Endodermal cell (in vitro differentiated cells): Measurements from ENCODE around the gene HIBADH. TPM values are rescaled to one million over a fixed set of nuclear protein-coding genes. Genes with fewer than 3 reads are reported as not detected.
A peak's percentile ranks its signal among the peaks of the same experiment; 100 is the strongest.

ENCODE experiments used
- DNase-seq: peaks from one replicate; pipeline ENCODE4 v3.0.0-alpha.2; 2017
- H3K27ac ChIP-seq: 2 replicates; pipeline ENCODE4 v1.5.1; 2013; ENCODE audit warnings: mild to moderate bottlenecking, low read depth, low read length, moderate library complexity
- H3K27me3 ChIP-seq: 2 replicates; pipeline ENCODE4 v1.6.1; 2013; ENCODE audit warnings: mild to moderate bottlenecking, low read length, moderate library complexity; ENCODE audit not compliant: insufficient read depth, control insufficient read depth, poor library complexity, severe bottlenecking
- H3K36me3 ChIP-seq: 2 replicates; pipeline ENCODE4 v1.7.0; 2013; ENCODE audit warnings: mild to moderate bottlenecking, low read length, moderate library complexity; ENCODE audit not compliant: control insufficient read depth, insufficient read depth
- H3K4me1 ChIP-seq: one replicate; pipeline ENCODE4 v1.7.0; 2013; ENCODE audit warnings: low read length; ENCODE audit not compliant: control insufficient read depth, insufficient read depth
- H3K4me3 ChIP-seq: 2 replicates; pipeline ENCODE4 v1.5.1; 2013; ENCODE audit warnings: mild to moderate bottlenecking, low read length, moderate library complexity
- H3K9ac ChIP-seq: 2 replicates; pipeline ENCODE4 v1.6.1; 2013; ENCODE audit warnings: mild to moderate bottlenecking, low read length, moderate library complexity; ENCODE audit not compliant: poor library complexity, severe bottlenecking; ENCODE audit errors: extremely low read depth
- H3K9me3 ChIP-seq: 2 replicates; pipeline ENCODE4 v1.6.1; 2013; ENCODE audit warnings: mild to moderate bottlenecking, low read length, moderate library complexity; ENCODE audit not compliant: control insufficient read depth
- H3K27ac Mint-ChIP-seq: 2 replicates; pipeline ENCODE4 v1.8.0; 2020; ENCODE audit warnings: mixed read lengths
- H3K27me3 Mint-ChIP-seq: 2 replicates; pipeline ENCODE4 v1.8.0; 2021; ENCODE audit warnings: mild to moderate bottlenecking, mixed read lengths; ENCODE audit not compliant: insufficient read depth
- H3K36me3 Mint-ChIP-seq: 2 replicates; pipeline ENCODE4 v1.8.0; 2020; ENCODE audit warnings: low read depth, mixed read lengths
- H3K4me1 Mint-ChIP-seq: 2 replicates; pipeline ENCODE4 v1.8.0; 2020; ENCODE audit warnings: mixed read lengths
- H3K4me3 Mint-ChIP-seq: 2 replicates; pipeline ENCODE4 v1.8.0; 2020; ENCODE audit warnings: mild to moderate bottlenecking, moderate library complexity, mixed read lengths
- H3K9me3 Mint-ChIP-seq: 2 replicates; pipeline ENCODE4 v1.8.0; 2020; ENCODE audit warnings: mild to moderate bottlenecking, mixed read lengths
- CTCF ChIP-seq: fragments of 200-600 bp; sonication (generic); conservative IDR thresholded peaks from 2 replicates; pipeline ENCODE4 v1.5.0; 2021; ENCODE audit warnings: antibody characterized with exemption, mild to moderate bottlenecking
- WGBS, 2 experiments: methylation state at CpG; one replicate each; pipeline versions ENCODE4 v1.1.5 to v1.1.7; 2013; ENCODE audit warnings: missing lambda C conversion rate in 2 of 2, mixed read lengths in 1 of 2; ENCODE audit not compliant: insufficient coverage in 1 of 2, insufficient read length in 1 of 2; 5-methylcytosine and 5-hydroxymethylcytosine counted together
- total RNA-seq, 2 donors: library from RNA; stranded (reverse); fragmentation: NEBNext Ultra II Directional in 1 of 2; extraction: Animal tissue kit (Norgen Biotek cat#: 25700) in 1 of 2; gene quantifications; 2 replicates in 1 of 2; 3 replicates in 1 of 2; pipeline ENCODE4 v1.2.1, GENCODE V29; 2021

The HIBADH gene
- total RNA-seq, 2 donors from 2014 or later: 48.3 to 78.1 TPM

- Histone ChIP-seq H3K4me3 (no peak overlapping the region), H3K27me3 (no peaks in the 10 kb centered on the region), H3K9me3 (no peaks in the 10 kb centered on the region), H3K27ac (no peak overlapping the region), H3K36me3 (peaks cover 5% of the 10 kb centered on the region), H3K4me1 (no peaks in the 10 kb centered on the region), H3K9ac (no peak overlapping the region)
- no peak for DNase-seq
- peaks cover 27% of the 10 kb centered on the region for H3K4me1 Mint-ChIP-seq
- WGBS, 2 experiments: 97% methylated on average over 2 of the region's 2 CpGs; no CpG with 5 or more reads in 1 of the 2 experiments
- peaks cover 2% of the 10 kb centered on the region for H3K9me3 Mint-ChIP-seq
- H3K4me3 Mint-ChIP-seq: no peak overlapping the region
- no peak for TF ChIP-seq CTCF
- H3K36me3 Mint-ChIP-seq: peaks cover 56% of the 10 kb centered on the region
- no peaks in the 10 kb centered on the region for H3K27me3 Mint-ChIP-seq
- H3K27ac Mint-ChIP-seq: no peak overlapping the region
Measured at GRCh38 chr7:27642271-27642670, 20.4 kb downstream of the HIBADH start.

GRCh38 chr7:27641581-27642230 lies 21.0 kb downstream of the HIBADH start:
- no peaks in the 10 kb centered on the region for H3K27me3 Mint-ChIP-seq
- peak overlapping the region; percentile 5 for H3K27ac Mint-ChIP-seq
- WGBS, 2 experiments: 71 to 84% methylated on average over 1 to 4 of the region's 4 CpGs
- no peak overlapping the region for H3K4me3 Mint-ChIP-seq
- Histone ChIP-seq H3K27me3 (no peaks in the 10 kb centered on the region), H3K36me3 (peaks cover 5% of the 10 kb centered on the region), H3K27ac (no peak overlapping the region), H3K9me3 (no peaks in the 10 kb centered on the region), H3K9ac (no peak overlapping the region), H3K4me1 (peaks cover 2% of the 10 kb centered on the region), H3K4me3 (no peak overlapping the region)
- TF ChIP-seq CTCF: no peak
- no peak for DNase-seq
- H3K36me3 Mint-ChIP-seq: peaks cover 52% of the 10 kb centered on the region
- peaks cover 31% of the 10 kb centered on the region for H3K4me1 Mint-ChIP-seq
- H3K9me3 Mint-ChIP-seq: peaks cover 2% of the 10 kb centered on the region

GRCh38 chr7:27640884-27641574 lies 21.7 kb downstream of the HIBADH start:
- no peak for TF ChIP-seq CTCF
- no peak overlapping the region for H3K4me3 Mint-ChIP-seq
- no peak overlapping the region for H3K4me3 ChIP-seq
- peaks cover 5% of the 10 kb centered on the region for H3K36me3 ChIP-seq
- WGBS, 2 experiments: 56 to 64% methylated on average over 1 to 5 of the region's 5 CpGs
- no peaks in the 10 kb centered on the region for H3K27me3 Mint-ChIP-seq
- no peak overlapping the region for H3K9ac ChIP-seq
- DNase-seq: no peak
- no peak overlapping the region for H3K27ac ChIP-seq
- H3K27me3 ChIP-seq: no peaks in the 10 kb centered on the region
- peaks cover 46% of the 10 kb centered on the region for H3K36me3 Mint-ChIP-seq
- H3K9me3 ChIP-seq: no peaks in the 10 kb centered on the region
- H3K9me3 Mint-ChIP-seq: peaks cover 2% of the 10 kb centered on the region
- H3K4me1 ChIP-seq: peaks cover 3% of the 10 kb centered on the region
- no peak overlapping the region for H3K27ac Mint-ChIP-seq
- H3K4me1 Mint-ChIP-seq: peaks cover 38% of the 10 kb centered on the region
